Measurements from ENCODE around the gene TMEM242. TPM values are rescaled to one million over a fixed set of nuclear protein-coding genes. Genes with fewer than 3 reads are reported as not detected.

The TMEM242 gene
- total and polyA plus RNA-seq, 8 donors = 3.4 to 6.2 (median 4.5) TPM

GRCh38 chr6:157268396-157268795 is 54.9 kb downstream of the TMEM242 start:
- no peak overlapping the region for H3K4me3 ChIP-seq
- intact Hi-C loops (cut with DNase I) = no loop called here
- no peaks in the 10 kb centered on the region for H3K9me3 ChIP-seq
- H3K27ac ChIP-seq = peak overlapping the region in 2 of 4 donors; percentile 4 to 23
- H3K27me3 ChIP-seq = no peaks in the 10 kb centered on the region
- no peaks in the 10 kb centered on the region for H3K4me1 ChIP-seq
- H3K36me3 ChIP-seq = no peaks in the 10 kb centered on the region
- no peak for FAIRE-seq
- TF ChIP-seq CTCF (IDR thresholded peaks at IDR 0.05) = no peak
- 89 to 94% methylated on average over 6 of the region's 6 CpGs for whole genome bisulfite sequencing, 2 donors
- no peak for ATAC-seq
- no peak for DNase-seq

GRCh38 chr6:157267654-157268053 is 55.7 kb downstream of the TMEM242 start:
- DNase-seq (no peak), ATAC-seq (no peak)
- 89 to 94% methylated on average over 7 of the region's 7 CpGs for WGBS, 2 donors

GRCh38 chr6:157267109-157267611 is 56.2 kb downstream of the TMEM242 start:
- ATAC-seq (no peak), DNase-seq (no peak), FAIRE-seq (no peak)
- no peak for TF ChIP-seq CTCF (IDR thresholded peaks at IDR 0.05)
- intact Hi-C loops (cut with DNase I) = no loop called here
- Histone ChIP-seq H3K36me3 (no peaks in the 10 kb centered on the region), H3K27ac (no peak overlapping the region), H3K4me3 (no peak overlapping the region), H3K4me1 (no peaks in the 10 kb centered on the region), H3K27me3 (no peaks in the 10 kb centered on the region), H3K9me3 (no peaks in the 10 kb centered on the region)
- WGBS, 2 donors = 91% methylated on average over 18 of the region's 18 CpGs

More at GRCh38 chr6:157267654-157268053, 55.7 kb downstream of the TMEM242 start:
- H3K9me3 ChIP-seq = no peaks in the 10 kb centered on the region
- no peaks in the 10 kb centered on the region for H3K4me1 ChIP-seq
- H3K27me3 ChIP-seq = no peaks in the 10 kb centered on the region
- H3K36me3 ChIP-seq = no peaks in the 10 kb centered on the region
- no peak for FAIRE-seq
- H3K4me3 ChIP-seq = no peak overlapping the region
- no peak for TF ChIP-seq CTCF (IDR thresholded peaks at IDR 0.05)
- H3K27ac ChIP-seq = no peak overlapping the region
- intact Hi-C loops (cut with DNase I) = no loop called here

- Histone ChIP-seq H3K4me1 (no peaks in the 10 kb centered on the region), H3K4me3 (no peak overlapping the region), H3K36me3 (no peaks in the 10 kb centered on the region), H3K9me3 (no peaks in the 10 kb centered on the region), H3K27ac (no peak overlapping the region), H3K27me3 (no peaks in the 10 kb centered on the region)
- FAIRE-seq (no peak), ATAC-seq (no peak), DNase-seq (no peak)
- 90 to 93% methylated on average over 20 of the region's 20 CpGs for WGBS, 2 donors
- no peak for TF ChIP-seq CTCF (IDR thresholded peaks at IDR 0.05)
- intact Hi-C loops (cut with DNase I) = no loop called here
These were observed 56.8 kb downstream of the TMEM242 start for GRCh38 chr6:157266274-157267101.

- DNase-seq (no peak), FAIRE-seq (no peak), ATAC-seq (no peak)
- H3K9me3 ChIP-seq = no peaks in the 10 kb centered on the region
- H3K27ac ChIP-seq = no peak overlapping the region
- intact Hi-C loops (cut with DNase I) = no loop called here
- 91 to 93% methylated on average over 6 of the region's 6 CpGs for WGBS, 2 donors
- H3K4me1 ChIP-seq = no peaks in the 10 kb centered on the region
- H3K36me3 ChIP-seq = no peaks in the 10 kb centered on the region
- TF ChIP-seq CTCF (IDR thresholded peaks at IDR 0.05) = no peak
- no peak overlapping the region for H3K4me3 ChIP-seq
- no peaks in the 10 kb centered on the region for H3K27me3 ChIP-seq
These were observed 57.7 kb downstream of the TMEM242 start for GRCh38 chr6:157265635-157266034.
